HG03025 (cell line): ENCODE results near the gene ZNF75A.

ENCODE experiments used
- ATAC-seq: cut with Tn5 transposase; IDR thresholded peaks from one replicate; pipeline ENCODE4 v1.9.1; 2021; ENCODE audit warnings: mild to moderate bottlenecking, moderate library complexity; ENCODE audit not compliant: unreplicated experiment, low FRiP score

ZNF75A gene

GRCh38 chr16:3362931-3363330 lies 57.6 kb downstream of the ZNF75A start:
- no peak for ATAC-seq

- ATAC-seq = no peak
These were observed 58.5 kb downstream of the ZNF75A start for GRCh38 chr16:3363793-3364192.

GRCh38 chr16:3364774-3365427 lies 59.6 kb downstream of the ZNF75A start:
- ATAC-seq = no peak
